ENCODE measurements around the gene BBS9.

DNA sequence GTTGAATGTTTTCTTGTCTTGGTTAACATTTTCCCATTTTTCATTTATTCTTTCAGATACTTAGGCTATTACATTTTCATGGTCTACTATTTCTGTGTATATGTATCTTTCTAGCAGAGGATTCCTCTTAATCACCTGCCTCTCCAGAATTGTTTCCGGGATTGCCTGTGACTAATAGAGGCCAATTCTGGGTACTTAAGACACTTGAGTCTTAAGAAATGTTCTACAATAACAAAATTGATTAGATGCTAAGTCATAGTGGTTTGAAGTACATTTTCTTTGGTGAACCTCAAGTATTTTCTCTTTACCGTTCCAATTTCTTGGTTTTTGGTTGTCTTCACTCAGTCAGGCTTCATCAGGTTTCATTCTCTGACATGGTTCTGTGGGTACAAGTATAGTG is 26.4 kb downstream of the BBS9 start:
- TF ChIP-seq, protein P1, sequence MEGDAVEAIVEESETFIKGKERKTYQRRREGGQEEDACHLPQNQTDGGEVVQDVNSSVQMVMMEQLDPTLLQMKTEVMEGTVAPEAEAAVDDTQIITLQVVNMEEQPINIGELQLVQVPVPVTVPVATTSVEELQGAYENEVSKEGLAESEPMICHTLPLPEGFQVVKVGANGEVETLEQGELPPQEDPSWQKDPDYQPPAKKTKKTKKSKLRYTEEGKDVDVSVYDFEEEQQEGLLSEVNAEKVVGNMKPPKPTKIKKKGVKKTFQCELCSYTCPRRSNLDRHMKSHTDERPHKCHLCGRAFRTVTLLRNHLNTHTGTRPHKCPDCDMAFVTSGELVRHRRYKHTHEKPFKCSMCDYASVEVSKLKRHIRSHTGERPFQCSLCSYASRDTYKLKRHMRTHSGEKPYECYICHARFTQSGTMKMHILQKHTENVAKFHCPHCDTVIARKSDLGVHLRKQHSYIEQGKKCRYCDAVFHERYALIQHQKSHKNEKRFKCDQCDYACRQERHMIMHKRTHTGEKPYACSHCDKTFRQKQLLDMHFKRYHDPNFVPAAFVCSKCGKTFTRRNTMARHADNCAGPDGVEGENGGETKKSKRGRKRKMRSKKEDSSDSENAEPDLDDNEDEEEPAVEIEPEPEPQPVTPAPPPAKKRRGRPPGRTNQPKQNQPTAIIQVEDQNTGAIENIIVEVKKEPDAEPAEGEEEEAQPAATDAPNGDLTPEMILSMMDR (IDR thresholded peaks at IDR 0.05) = no peak
- no peak for TF ChIP-seq POLR2A (IDR thresholded peaks at IDR 0.05)
- no peak for TF ChIP-seq POLR2AphosphoS5 (IDR thresholded peaks at IDR 0.05)
- TF ChIP-seq EP300 (IDR thresholded peaks at IDR 0.05) = no peak
